ENCODE data around the gene PIEZO2.
"Not testable (repeated sequence)": the region's sequence is repeated elsewhere in the genome, so short reads cannot be mapped to it uniquely, and the experiment has no call there.

Gene PIEZO2

GRCh38 chr18:10935588-10935987 lies 213.8 kb downstream of the PIEZO2 start:
- no peaks in the 10 kb centered on the region for H3K36me3 ChIP-seq (ENCODE audit: low read length)

GRCh38 chr18:10933648-10934047 lies 215.7 kb downstream of the PIEZO2 start:
- H3K9me3 ChIP-seq (ENCODE audit: insufficient read depth, low read length); H3K27me3 ChIP-seq (ENCODE audit: low read length); H3F3A ChIP-seq (ENCODE audit: insufficient read depth); H3K27ac ChIP-seq (ENCODE audit: low read depth, low read length); H3K4me2 ChIP-seq (ENCODE audit: low read depth, low read length, poor library complexity, severe bottlenecking); H3K9ac ChIP-seq (ENCODE audit: low read length); H3K4me3 ChIP-seq (ENCODE audit: insufficient read depth, low read length, poor library complexity, severe bottlenecking); H3K9me2 ChIP-seq (replicated peaks; ENCODE audit: insufficient read depth, low read length); H4K20me1 ChIP-seq (ENCODE audit: low read depth, low read length); H3K36me3 ChIP-seq (ENCODE audit: low read length); H2AFZ ChIP-seq (ENCODE audit: low read depth, low read length, severe bottlenecking); H3K79me2 ChIP-seq (ENCODE audit: insufficient read depth, low read length): not testable (repeated sequence)

More at GRCh38 chr18:10935588-10935987, 213.8 kb downstream of the PIEZO2 start:
- TF ChIP-seq CTCF (IDR thresholded peaks at IDR 0.05; ENCODE audit: insufficient read depth, low read length, poor library complexity, severe bottlenecking): no peak
- TF ChIP-seq EZH2phosphoT487 (conservative IDR thresholded peaks at IDR 0.05; ENCODE audit: low read length): no peak
- Histone ChIP-seq H3K9me3 (ENCODE audit: insufficient read depth, low read length) (no peaks in the 10 kb centered on the region), H3F3A (ENCODE audit: insufficient read depth) (no peaks in the 10 kb centered on the region), H3K4me3 (ENCODE audit: insufficient read depth, low read length, poor library complexity, severe bottlenecking) (no peak overlapping the region), H3K9ac (ENCODE audit: low read length) (no peak overlapping the region), H3K4me2 (ENCODE audit: low read depth, low read length, poor library complexity, severe bottlenecking) (no peak overlapping the region), H3K27me3 (ENCODE audit: low read length) (no peaks in the 10 kb centered on the region), H3K27ac (ENCODE audit: low read depth, low read length) (no peak overlapping the region), H3K9me2 (replicated peaks; ENCODE audit: insufficient read depth, low read length) (no peaks in the 10 kb centered on the region), H2AFZ (ENCODE audit: low read depth, low read length, severe bottlenecking) (no peak overlapping the region), H3K79me2 (ENCODE audit: insufficient read depth, low read length) (no peaks in the 10 kb centered on the region), H4K20me1 (ENCODE audit: low read depth, low read length) (no peaks in the 10 kb centered on the region)

GRCh38 chr18:10930076-10930475 lies 219.3 kb downstream of the PIEZO2 start:
- Histone ChIP-seq H3K9me3 (ENCODE audit: insufficient read depth, low read length) (no peaks in the 10 kb centered on the region), H3K9me2 (replicated peaks; ENCODE audit: insufficient read depth, low read length) (no peaks in the 10 kb centered on the region), H3K4me2 (ENCODE audit: low read depth, low read length, poor library complexity, severe bottlenecking) (no peak overlapping the region), H2AFZ (ENCODE audit: low read depth, low read length, severe bottlenecking) (no peak overlapping the region), H3K4me3 (ENCODE audit: insufficient read depth, low read length, poor library complexity, severe bottlenecking) (no peak overlapping the region), H3K9ac (ENCODE audit: low read length) (no peak overlapping the region), H3K36me3 (ENCODE audit: low read length) (no peaks in the 10 kb centered on the region), H3F3A (ENCODE audit: insufficient read depth) (no peaks in the 10 kb centered on the region), H3K27me3 (ENCODE audit: low read length) (no peaks in the 10 kb centered on the region), H3K27ac (ENCODE audit: low read depth, low read length) (no peak overlapping the region), H3K79me2 (ENCODE audit: insufficient read depth, low read length) (no peaks in the 10 kb centered on the region), H4K20me1 (ENCODE audit: low read depth, low read length) (no peaks in the 10 kb centered on the region)
- TF ChIP-seq EZH2phosphoT487 (conservative IDR thresholded peaks at IDR 0.05; ENCODE audit: low read length) (no peak), CTCF (IDR thresholded peaks at IDR 0.05; ENCODE audit: insufficient read depth, low read length, poor library complexity, severe bottlenecking) (no peak)

GRCh38 chr18:10928772-10929373 lies 220.5 kb downstream of the PIEZO2 start:
- no peaks in the 10 kb centered on the region for H3K36me3 ChIP-seq (ENCODE audit: low read length)
- no peak overlapping the region for H2AFZ ChIP-seq (ENCODE audit: low read depth, low read length, severe bottlenecking)
- TF ChIP-seq CTCF (IDR thresholded peaks at IDR 0.05; ENCODE audit: insufficient read depth, low read length, poor library complexity, severe bottlenecking) (no peak), EZH2phosphoT487 (conservative IDR thresholded peaks at IDR 0.05; ENCODE audit: low read length) (no peak)
- H4K20me1 ChIP-seq (ENCODE audit: low read depth, low read length): no peaks in the 10 kb centered on the region
- no peak overlapping the region for H3K27ac ChIP-seq (ENCODE audit: low read depth, low read length)
- no peaks in the 10 kb centered on the region for H3K9me3 ChIP-seq (ENCODE audit: insufficient read depth, low read length)
- H3K9me2 ChIP-seq (replicated peaks; ENCODE audit: insufficient read depth, low read length): no peaks in the 10 kb centered on the region
- no peaks in the 10 kb centered on the region for H3F3A ChIP-seq (ENCODE audit: insufficient read depth)
- H3K9ac ChIP-seq (ENCODE audit: low read length): no peak overlapping the region
- H3K27me3 ChIP-seq (ENCODE audit: low read length): no peaks in the 10 kb centered on the region
- no peak overlapping the region for H3K4me2 ChIP-seq (ENCODE audit: low read depth, low read length, poor library complexity, severe bottlenecking)
- no peaks in the 10 kb centered on the region for H3K79me2 ChIP-seq (ENCODE audit: insufficient read depth, low read length)
- no peak overlapping the region for H3K4me3 ChIP-seq (ENCODE audit: insufficient read depth, low read length, poor library complexity, severe bottlenecking)

All from SU-DHL-6 (cell line).